GM21360 (cell line): Measurements from ENCODE around the gene MRPL55.
"Not testable (repeated sequence)": the region's sequence is repeated elsewhere in the genome, so short reads cannot be mapped to it uniquely, and the experiment has no call there.

ENCODE experiments used
- ATAC-seq: cut with Tn5 transposase; IDR thresholded peaks from one replicate; pipeline ENCODE4 v1.9.1; 2021; ENCODE audit warnings: mild to moderate bottlenecking, moderate library complexity; ENCODE audit not compliant: unreplicated experiment

MRPL55 gene

DNA sequence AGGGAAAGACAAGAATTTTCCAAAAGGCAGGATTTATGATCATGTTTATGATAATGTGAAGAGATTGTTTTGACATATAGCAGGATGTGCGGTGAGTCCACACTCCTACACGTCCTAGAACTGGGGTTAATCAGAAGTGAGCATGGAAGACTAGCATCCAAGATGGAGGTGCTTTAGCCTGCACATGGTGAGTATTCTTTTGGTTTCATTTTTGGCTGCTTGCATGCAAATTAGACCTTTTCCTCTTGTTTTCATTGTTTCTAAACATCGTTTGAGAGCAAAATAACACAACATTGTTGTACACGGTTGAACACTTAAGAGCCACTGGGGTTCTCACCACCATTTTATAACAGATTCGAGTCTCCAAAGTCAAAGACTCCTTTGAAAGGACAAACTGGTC lies 16.1 kb upstream of the MRPL55 start:
- ATAC-seq, result no peak

- ATAC-seq, result no peak
Measured at GRCh38 chr1:228123505-228123904, 14.4 kb upstream of the MRPL55 start.

DNA sequence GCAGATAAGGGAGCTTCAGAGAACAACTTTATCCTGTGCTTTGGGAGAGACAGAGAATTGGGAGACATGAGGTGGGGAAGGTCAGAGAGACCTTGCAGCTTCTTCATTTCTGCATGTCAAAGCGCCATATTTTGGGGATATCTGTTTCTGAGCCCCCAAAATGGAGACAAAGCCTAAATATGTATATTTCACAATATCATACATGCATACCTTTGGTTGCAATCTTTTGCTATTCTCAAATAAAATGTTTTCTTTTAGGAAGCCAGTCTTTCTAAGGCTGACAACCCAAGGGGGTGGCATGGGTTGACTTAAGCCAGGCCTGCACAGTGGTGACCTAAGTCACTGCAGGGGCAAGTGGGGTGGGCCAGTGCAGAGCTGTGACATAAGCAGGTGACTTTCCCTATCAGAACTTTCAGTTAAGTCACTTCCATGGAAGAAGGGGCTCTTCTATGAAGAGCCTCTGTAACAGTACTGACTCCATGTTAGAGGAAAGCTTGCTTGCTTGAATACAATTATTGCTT lies 13.9 kb upstream of the MRPL55 start:
- ATAC-seq, result no peak

DNA sequence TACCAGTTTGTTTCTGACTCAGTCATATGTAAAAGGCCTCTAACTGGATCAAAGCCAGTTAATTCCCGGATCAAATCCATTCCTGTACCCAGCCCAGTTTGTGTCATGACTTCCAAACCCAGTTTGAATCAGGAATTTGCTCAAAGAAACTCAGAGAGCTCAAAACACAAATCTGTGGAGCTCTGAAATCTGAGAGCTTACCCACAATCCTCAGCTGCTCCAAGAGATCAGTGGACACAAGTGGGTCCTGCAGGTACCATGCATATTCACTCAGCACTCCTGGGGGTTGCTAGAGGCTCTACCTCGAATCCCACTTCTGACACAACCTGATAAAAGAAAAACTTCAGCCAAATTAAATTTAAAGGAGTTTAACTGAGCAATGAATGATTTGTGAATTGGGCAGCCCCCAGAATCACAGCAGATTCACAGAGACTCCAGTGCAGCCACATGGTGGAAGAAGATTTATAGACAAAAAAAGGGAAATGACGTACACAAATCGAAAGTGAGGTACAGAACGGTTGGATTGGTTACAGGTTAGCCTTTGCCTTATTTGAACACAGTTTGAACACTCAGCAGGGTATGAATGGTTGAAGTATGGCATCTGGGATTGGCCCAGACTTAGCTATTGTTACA lies 11.9 kb upstream of the MRPL55 start:
- ATAC-seq, result no peak

DNA sequence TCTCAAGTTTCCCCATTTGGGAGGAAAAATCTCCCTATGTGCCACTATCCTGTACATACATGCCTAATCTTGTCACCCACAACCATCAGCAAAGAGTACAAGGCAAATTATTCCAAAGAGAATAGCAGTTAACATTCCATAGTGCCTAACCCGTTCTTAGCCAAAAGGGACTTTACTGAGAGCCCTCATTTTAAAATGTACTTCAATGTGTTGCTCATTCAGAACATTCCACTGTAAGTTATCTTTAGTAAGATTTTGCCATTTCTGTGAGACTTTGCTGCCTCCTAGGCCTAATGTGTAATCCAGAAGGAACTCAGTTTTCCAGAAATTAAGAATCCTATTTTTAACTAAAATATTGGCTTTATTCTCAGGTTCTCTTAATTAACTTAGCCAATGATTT lies 11.3 kb upstream of the MRPL55 start:
- no peak for ATAC-seq

DNA sequence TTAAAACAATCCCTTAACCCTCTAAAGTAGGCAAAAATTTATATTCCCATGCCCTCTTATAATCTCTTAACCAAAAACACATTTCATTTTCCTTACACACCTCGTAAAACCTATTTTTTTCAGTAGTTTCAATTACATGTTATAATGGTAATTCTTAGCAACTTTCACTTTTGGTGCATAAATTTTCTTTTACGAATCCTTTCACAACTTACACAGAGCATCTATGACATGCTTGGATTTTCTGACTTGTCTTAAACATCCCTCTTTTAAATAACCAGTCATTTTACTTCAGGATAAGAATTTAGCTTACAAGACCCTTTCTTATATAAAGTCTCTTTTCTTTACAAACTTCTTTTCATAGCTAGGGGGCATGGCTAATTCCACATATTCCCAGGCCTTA lies 8.9 kb upstream of the MRPL55 start:
- no peak for ATAC-seq

GRCh38 chr1:228117335-228117734 lies 8.2 kb upstream of the MRPL55 start:
- no peak for ATAC-seq

DNA sequence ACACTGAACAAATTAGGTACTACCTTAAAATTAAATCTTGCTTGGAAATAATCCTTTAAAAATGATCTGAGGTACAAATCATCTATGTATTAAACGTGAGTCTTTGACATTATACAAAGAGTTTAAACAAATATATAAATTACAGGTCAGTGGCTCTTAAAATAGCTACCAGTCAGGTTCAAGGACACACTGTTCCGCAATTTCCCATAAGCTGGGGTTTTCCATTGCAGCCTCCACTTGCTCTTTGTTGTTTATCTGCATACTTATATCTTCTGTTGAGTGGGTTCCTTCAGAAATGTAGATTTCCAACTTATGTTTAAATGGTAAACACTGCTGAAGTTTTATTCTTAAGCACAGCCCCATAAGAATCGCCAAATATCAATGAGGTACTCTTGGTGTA lies 5.7 kb upstream of the MRPL55 start:
- ATAC-seq, result no peak

GRCh38 chr1:228112617-228113016 lies 3.5 kb upstream of the MRPL55 start:
- ATAC-seq, result no peak

DNA sequence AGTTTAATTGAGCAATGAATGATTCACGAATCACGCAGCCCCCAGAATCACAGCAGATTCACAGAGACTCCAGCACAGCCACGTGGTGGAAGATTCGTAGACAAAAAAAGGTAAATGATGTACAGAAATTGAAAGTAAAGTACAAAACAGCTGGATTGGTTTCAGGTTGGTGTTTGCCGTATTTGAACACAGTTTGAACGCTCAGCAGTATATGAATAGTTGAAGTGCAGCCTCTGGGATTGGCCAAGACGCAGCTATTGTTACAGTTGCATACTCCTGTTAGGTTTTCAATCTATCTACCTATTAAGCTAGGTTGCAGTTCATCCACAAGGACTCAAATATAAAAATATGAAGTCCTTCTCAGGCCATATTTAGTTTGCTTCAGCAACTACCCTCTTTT lies 3.1 kb upstream of the MRPL55 start:
- no peak for ATAC-seq

GRCh38 chr1:228111315-228111714 lies 2.2 kb upstream of the MRPL55 start:
- not testable (repeated sequence) for ATAC-seq

GRCh38 chr1:228110556-228110955 lies 1.5 kb upstream of the MRPL55 start:
- ATAC-seq, result no peak

DNA sequence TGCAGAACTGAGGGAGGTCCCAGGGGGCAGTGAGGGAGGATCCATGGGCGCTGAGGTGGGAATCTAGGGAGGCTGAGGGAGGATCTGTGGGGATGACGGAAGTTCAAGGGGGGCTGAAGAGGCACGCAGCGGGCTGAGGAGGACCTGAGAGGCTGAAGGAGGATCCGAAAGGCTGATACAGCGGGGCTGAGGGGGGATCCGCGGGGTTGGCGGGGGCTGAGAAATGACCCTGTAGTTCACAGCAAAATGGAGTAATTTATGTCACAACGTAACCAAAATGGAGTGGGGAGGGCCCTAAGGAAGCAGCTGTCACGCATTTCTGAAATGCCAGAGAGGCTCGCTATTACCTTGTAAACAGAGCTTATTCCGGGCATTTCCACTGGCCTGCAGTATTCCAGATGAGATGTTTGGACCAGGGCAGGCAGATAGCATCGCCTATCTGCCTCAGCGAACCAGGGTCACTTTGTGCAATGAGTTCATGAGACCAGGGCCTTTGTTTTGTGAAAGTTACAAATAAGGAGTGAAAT lies 926 bp upstream of the MRPL55 start:
- no peak for ATAC-seq

DNA sequence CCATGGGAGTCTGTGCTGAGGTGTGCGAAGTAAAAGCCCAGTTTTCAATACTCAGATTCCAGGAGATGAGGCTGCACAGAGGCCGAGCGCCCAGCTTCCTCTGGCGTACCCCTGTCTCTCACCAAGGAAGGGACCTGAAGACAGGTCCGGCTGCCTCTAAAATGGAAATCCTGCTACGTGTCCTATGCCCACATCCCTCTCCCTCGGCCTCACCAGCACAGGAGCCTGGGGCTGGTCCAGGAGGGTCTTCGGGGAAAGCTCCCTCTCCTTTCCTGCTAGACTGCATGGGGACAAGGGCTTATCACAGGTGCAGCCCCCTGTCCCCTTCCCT lies 392 bp downstream of the MRPL55 start:
- no peak for ATAC-seq

- no peak for ATAC-seq
Measured at GRCh38 chr1:228108055-228108690, 926 bp downstream of the MRPL55 start.

DNA sequence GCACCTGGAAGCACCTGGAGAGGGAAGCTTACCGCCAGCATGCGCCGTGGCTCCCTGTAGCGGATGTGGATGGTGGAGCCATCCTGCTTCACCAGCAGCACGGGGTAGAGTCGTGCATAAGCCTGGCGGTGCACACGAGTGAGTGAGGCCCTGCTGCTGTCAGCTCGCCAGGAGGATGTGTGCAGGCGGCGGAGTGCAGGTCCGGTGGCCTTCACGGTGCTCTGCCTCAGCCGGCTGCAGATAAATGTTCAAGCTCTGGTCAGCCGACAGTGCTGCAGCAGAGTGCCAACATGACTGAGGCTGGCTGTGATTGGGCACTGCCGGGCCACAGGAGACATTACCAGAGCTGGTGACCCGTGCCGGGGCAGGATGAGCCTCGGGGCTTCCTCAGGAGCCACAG lies 1.5 kb downstream of the MRPL55 start:
- ATAC-seq, result no peak

DNA sequence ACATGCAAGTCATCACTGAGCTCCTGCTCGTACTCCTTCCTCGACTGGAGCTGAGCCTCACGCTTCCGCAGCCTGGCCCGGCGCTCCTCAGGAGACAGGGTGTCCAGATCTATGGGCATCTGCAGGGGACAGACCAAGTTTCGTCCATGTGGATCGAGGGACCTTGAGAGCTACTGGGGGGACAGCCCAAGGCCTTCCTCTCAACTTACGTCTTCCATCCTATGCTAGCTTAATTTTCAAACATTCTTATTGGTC lies 2.4 kb downstream of the MRPL55 start:
- no peak for ATAC-seq

DNA sequence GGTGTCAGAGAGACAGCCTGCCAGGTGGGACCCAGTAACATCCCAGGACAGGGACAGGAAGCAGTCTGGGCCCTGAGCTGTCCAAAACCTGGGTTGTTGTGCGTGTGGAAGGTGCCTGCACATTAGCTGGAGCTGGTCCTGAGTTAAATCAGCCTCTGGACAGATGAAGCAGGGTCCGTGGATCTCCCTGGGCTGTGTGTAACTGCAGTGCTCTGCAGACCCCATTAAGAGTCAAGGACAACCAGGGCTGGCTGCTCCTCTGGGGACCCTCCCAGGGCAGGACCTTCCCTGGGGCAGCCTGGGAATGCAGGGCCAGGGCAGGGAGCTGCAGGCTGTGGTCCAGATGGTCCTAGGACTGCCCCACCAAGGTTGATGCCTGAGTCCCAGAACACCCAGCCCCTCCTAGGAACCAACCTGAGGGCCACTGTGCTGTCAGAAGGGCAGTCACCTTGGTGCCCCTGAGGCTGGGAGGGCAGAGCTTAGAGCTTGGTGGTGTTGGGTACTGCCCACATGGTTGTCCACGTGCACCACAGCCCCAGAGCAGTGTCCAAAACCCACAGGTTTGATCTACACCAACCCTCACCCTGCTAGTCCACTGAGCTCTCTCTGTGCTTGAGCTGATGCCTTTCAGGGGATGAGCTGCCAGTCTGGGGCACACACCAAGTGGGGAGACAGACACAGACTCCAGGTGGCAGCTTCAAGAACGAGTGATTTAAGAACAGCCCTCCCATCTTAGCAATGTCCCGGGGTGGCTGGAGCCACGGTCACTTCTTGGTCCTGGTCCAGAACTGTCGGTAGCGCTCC lies 2.9 kb downstream of the MRPL55 start:
- ATAC-seq, result no peak

- no peak for ATAC-seq
Measured at GRCh38 chr1:228105270-228105995, 3.7 kb downstream of the MRPL55 start.

DNA sequence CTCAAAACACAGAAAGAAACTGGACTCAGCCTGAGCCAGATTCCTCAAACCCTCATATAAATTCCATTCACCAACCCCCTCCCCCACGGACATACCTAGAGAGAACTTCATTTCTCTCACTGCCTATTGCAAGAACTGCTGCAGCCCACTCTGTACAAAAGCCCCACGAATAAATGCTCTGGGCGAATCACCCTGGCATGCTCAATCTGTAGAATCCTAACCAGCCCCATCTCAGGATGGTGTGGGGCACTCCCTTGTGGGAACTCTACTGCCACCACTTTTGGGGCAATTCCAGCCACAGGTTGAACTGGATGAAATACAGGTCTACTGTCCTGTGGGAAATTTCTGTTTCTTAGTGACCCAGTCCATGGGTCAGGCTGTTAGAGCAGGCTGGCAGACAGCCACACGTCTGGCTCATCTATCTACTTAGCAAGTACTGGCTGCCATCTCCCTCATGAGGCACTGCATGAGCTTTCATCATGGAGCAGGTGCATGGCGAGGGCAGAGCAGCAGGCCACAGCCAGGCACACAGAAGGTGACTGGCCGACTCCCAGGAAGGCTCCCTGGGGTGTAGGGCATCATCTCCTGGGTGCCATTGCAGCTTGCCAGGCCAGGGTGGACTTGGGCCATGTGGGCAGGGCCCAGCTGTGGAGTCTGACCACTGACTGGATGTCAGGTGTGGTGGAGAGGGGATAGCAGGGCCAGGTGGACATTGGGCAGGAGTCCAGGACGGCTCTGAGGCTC lies 4.4 kb downstream of the MRPL55 start:
- no peak for ATAC-seq
